ENCODE results near the gene SRSF6.
A peak's percentile ranks its signal among the peaks of the same experiment; 100 is the strongest.

The SRSF6 gene

GRCh38 chr20:43506238-43506637, 48.5 kb downstream of the SRSF6 start:
- no peak overlapping the region for H3K27ac ChIP-seq
- TF ChIP-seq CTCF (conservative IDR thresholded peaks at IDR 0.05): no peak

- peak; percentile 33; the same call in 1 of the 2 replicates for TF ChIP-seq CTCF (conservative IDR thresholded peaks at IDR 0.05)
- peak within 1 kb of the TSS; percentile 74 for H3K27ac ChIP-seq
Observed at GRCh38 chr20:43507150-43508080, 49.7 kb downstream of the SRSF6 start, which contains the start of gene L3MBTL1. TSS of gene L3MBTL1 (plus strand) at chr20:43507697. CDS start at chr20:43513504, 5,807 bp downstream.

- TF ChIP-seq CTCF (conservative IDR thresholded peaks at IDR 0.05): no peak
- H3K27ac ChIP-seq: peak overlapping the region; percentile 74
Observed at GRCh38 chr20:43508106-43508505, 50.4 kb downstream of the SRSF6 start.

- H3K27ac ChIP-seq: no peak overlapping the region
- no peak for TF ChIP-seq CTCF (conservative IDR thresholded peaks at IDR 0.05)
Observed at GRCh38 chr20:43508604-43509040, 50.9 kb downstream of the SRSF6 start.

GRCh38 chr20:43511879-43512278, 54.2 kb downstream of the SRSF6 start:
- H3K27ac ChIP-seq: no peak overlapping the region
- TF ChIP-seq CTCF (conservative IDR thresholded peaks at IDR 0.05): no peak

GRCh38 chr20:43513372-43513930, 55.8 kb downstream of the SRSF6 start:
- no peak overlapping the region for H3K27ac ChIP-seq
- TF ChIP-seq CTCF (conservative IDR thresholded peaks at IDR 0.05): no peak
